DLD1 (cell line): ENCODE data around the gene IL4I1.
"Not testable (repeated sequence)": the region's sequence is repeated elsewhere in the genome, so short reads cannot be mapped to it uniquely, and the experiment has no call there.

Experiments used
- in situ Hi-C: cut with HindIII; loops from 2 replicates; pipeline ENCODE4 v1.10.0; 2017; ENCODE audit warnings: low sequenced_read_pairs

Gene IL4I1

DNA sequence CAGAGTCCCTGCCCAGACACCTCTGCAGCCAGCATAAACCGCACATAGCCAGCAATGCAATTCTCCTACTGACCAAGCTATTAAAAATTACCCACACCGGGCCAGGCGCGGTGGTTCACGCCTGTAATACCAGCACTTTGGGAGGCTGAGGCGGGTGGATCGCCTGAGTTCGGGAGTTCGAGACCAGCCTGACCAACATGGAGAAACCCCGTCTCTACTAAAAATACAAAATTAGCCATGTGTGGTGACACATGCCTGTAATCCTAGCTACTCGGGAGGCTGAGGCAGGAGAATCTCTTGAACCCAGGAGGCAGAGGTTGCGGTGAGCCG is 28.2 kb upstream of the IL4I1 start:
- in situ Hi-C loops: not testable (repeated sequence)

DNA sequence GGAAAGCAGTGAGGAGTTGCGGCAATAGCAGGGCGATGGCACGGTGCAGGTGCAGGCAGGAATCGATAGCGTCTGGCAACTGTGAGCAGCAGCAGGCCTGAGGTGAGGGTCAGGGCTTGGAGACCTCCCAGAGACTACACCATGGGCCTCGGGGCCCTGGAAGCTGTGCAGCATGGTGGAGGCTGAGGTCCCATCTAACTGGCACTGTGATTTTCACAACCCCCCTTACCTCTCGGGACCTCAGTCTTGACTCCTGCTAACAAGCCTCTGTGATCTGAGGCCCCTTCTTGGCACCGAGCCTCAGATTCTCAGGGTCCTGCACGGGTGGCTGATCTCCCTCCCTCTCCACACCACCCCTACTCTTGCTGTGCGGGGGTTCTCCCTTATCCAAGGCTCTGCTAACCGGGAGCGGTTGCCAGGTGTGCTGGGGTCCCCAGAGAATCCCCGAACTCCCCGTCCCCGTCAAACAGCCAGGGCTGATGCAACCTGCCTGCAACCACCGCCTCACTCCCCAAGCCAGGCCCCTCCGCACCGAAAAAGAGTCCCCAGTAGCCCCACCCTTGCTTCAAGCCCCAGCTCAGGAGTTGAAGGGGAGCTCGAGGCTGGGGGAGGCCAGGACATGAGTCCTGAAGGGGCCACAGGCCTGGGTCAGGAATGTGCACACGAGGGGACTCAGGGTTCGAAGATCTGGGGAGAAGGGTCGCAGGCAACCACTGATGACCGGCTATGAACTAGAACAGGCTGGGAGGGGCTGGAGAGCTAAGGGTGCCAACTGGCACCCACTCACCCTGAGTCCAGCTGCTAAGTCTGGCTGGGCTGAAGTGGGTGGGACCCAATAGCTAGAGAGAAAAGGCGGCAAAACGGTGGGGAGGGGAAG is 27.6 kb upstream of the IL4I1 start:
- in situ Hi-C loops: no loop called here

DNA sequence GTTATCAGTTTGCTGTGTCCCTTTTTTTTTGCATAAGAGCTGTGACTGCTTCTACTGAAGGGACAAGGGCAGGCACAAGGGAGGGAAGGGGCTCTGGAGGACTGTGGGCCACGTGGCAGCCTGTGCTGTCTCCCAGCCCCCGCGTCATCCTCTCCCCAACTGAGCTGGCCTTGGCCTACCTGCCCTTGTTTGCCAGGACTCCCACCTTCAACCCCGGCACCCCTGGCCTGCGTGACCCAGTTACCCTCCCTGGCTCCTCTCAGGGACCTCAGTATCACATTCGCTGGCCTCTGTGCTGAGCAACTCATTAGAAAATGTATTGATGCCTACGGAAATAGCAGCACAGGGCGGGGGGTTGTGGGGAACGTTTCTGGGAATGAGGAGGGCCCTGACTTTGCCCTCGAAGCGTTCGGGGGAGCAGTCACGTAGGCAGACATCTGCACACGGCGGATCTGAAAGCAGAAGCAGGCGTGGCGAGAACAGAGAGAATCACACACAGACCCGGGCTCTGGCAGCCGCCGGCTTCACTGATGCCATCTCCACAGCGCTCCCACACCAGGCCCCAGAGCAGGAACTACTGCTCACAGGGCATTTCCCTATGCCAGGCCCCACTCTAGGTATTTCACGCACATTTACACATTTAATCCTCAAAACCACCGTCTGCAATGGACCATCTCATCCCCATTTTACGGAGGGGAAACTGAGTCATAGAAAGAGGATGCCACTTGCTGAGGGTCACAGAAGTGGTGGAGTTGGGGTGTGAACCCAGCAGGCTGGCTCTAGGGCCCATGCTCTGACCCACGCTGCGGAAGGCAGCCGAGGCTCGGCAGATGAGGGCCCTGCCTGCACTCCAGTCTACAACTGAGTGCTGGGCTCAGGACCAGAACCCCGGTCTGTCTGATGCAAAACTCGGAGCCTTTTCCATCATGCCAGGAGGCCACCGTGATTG is 26.6 kb upstream of the IL4I1 start:
- in situ Hi-C loops: no loop called here

DNA sequence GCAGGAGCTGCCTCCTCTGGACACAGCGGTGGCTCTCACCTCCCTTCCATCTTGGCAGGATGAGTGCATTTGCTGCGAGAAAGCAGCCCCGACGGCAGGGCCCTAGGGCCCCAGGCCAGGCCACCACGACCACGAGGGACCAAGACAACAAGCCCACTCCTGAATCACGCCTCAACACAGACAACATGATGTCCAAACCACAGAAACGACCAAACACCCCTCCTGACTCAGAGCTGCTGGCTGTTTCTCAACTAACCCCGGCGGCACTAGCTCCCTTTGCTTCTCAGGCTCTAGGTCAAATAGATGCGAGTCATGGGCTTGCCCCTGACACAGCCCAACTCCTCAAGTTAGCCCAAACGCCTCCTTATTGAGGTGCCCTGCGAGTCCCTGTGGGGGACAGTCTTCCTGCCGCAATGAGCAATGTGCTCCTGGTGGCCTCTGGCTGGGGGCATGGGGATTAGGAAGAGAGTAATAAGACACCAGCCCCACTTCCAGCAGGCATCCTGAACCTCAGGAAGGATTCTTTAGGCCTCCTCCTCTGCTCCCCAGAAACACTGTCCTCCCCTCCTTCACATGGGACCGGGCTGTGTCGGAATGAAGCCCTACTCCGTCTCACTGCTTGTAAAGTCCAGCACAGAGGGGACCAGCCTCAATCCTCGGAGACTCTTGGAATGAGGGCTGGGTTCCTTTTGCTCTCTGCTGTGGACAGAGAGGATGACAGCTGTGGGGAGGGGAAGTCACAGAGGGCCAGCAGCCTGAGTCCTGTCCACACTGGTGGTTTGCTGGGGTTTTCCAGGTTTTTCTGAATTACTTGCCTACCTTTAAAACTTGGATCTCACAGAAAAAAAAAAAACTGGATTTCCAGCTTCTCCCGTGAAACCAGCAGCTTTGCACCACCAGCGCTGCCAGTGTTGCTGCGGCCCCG is 25.4 kb upstream of the IL4I1 start:
- in situ Hi-C loops: no loop called here

DNA sequence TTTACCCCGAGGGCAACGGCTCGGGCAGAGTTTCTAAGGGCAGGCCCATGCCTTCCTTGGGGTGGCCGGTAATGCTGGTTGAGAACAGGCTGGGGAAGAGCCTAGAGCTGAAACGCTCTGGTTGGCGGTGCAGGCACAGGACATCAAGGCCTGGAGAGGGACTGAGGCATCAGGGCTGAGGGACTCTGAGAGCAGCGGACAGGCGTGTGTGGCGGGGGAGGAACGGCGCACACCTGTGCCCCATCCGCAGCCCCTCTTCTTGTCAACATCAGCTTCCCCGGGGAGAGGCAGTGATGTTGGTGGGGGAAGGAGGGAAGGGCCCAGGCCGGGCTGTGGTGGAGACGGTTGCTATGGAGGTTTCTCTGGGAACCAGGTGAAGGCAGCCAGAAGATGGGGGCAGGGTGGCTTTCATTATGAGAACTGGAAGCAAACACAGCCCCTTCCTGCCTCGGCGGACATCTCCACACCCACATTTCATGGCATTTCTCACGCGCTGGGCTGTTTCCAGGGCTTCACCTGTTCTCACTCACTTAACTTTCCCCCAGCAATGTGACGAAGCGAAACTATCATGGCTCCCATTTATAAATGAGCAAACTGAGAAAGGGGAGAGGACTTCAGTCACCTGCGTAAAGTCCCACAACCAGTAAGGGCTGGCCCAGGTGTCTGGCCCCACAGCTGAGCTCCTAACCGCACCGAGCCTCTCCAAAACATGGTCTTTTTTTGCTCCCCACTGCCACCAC is 24.1 kb upstream of the IL4I1 start:
- in situ Hi-C loops: no loop called here

DNA sequence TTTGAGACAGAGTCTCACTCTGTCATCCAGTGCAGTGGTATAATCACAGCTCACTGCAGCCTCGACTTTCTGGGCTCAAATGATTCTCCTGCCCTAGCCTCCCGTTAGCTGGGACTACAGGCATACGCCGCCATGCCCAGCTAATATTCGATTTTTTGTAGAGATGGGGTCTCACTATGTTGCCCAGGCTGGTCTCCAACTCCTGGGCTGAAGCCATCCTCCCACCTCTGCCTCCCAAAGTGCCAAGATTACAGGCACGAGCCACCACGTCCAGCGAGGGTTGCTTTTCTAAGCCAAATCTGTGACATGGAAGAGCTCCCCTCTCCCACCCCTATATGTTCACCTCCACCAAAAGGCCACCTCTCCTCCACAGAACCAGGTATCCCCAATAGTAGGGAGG is 21.4 kb upstream of the IL4I1 start:
- in situ Hi-C loops: no loop called here

DNA sequence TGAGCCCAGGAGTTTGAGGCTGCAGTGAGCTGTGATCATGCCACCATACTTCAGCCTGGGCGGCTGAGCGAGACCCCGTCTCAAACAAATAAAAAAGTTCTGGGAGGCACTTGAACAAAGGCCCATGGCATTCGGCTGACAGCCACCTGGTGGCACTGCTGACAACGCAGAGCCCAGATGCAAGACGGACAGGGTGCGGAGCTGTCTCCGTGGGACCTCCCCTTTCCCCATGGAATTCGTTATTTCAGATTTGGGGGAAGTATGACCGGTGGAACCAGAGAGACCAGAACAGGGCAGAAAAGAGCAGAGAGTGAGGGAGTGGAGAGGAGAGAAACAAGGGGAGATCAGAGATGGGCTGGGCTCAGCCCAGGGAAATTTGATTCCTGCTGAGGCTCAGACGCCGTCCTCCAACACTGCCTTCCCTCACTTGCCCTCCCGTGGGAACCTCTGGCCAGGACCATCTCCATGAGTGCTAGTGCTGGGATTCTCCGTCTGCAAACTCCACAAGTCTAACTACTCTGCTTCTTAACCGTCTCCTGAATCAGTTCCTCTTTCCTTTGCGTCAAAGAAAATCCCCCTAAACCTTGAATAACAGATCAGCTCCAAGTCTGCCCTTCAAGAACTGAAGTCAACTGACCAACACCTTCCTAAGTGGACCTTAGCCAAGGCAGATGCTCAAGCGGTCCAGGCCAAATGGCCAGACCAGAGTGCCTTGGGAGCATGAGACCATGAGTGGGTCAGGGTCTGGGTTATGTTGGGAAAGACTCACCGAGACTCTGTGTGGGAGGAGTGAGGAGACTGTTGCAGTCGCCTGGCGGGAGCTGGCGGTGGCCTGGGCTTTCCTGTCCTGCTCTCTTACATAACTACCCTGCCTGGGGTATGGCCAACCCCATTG is 20.4 kb upstream of the IL4I1 start:
- in situ Hi-C loops: no loop called here

DNA sequence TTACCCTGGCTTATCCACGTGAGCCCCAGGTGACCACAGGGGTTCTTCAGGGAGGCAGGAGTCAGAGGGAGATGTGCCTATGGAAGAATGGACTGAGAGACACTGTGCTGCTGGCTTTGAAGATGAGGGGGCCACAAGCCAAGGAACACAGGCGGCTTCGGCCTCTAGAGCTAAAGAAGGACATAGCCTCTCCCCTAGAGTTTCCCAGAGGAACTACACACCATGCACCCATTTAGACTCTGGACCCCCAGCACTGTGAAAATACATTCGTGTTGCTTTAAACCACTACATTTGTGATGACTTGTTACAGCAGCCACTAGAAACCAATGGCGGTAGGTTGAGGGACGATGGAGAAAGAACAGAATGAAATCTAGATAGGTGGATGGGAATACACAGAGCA is 18.6 kb upstream of the IL4I1 start:
- in situ Hi-C loops: no loop called here

DNA sequence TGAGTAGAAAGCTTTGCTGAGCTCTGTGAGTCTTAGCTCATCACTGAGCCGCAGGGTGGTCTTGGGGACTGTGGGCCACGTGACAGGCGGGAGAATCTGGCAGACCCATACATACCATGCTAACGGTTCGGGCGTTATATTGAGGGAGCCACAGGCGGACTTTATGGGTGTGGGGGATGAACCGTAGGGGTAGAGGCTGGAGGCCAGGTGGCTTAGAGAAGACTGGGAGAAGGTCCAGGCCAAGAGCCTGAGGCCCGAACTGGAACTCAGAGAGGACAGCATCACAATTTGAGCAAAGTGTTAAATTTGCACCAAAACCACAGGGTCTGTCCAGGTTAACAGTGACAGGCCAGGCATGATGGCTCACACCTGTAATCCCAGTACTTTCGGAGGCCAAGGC is 17.0 kb upstream of the IL4I1 start:
- in situ Hi-C loops: no loop called here

DNA sequence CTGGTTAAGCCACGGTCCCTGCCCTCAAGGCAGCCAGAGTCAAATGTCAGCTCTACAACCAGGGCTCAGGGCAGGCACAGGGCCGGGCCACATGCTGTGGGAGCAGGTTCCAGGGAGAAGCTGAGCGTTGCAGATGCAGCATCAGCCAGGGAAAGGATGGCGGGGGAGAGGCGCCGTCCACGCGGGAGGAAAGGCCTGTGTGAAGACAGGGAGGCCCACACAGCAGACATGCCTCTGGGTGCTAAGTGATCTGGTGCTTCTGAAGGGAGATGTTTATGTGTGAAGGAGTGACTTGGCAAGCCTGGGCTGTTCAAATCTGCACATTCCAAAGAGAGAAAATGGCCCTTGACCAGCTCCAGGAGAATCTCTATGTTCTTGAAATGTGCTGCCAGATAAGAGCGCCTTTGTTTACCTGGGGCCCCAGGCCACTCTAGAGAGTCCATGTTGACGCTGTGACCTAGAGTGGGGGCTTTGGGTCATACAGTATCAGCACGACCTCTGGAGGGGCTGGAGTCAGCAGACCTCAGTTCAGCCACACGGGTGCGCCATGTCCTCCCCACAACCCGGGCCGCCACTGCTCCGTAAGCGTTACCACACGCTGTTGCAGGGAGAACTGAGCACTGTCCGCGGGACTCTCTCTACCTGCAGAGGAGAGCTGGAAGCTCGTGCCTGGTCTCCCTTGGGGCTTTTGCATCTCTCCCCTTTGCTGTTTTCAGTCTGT is 16.4 kb upstream of the IL4I1 start:
- in situ Hi-C loops: no loop called here

DNA sequence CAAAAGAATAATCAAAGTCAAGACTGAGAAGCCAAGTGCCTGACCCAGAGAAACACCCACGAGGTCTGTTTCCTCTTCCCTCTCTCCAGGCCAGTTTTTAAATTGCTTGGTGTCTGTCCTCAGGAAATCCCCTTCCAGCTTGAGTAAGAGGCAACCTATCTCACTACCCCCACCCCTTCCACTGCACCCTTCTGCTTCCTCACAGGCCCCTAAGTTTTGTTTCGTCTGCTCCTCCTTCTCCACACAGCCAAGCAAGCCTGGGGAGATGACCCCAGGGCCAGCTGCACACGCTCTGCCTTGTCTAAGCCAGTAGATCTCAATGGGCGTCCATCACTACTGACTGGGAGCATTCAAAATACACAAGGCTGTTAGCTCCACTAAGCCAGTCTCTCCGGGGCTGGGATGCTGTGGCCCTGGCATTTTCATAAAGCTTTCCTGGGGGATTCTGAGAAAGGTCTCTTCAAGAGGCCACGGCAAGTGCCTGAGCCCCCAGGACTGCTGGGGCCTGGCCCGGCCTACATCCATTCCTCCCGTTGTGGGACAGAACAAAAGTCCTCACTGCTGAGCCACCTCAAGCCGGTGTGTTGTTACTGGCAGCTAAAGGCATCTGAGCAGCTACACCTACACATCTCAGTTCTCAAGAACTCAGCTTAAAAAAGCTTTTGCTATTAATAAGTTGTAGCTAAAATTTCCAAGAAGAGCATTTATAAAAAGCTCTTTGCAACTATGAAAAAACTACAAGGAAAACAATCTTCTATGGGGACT is 14.9 kb upstream of the IL4I1 start:
- in situ Hi-C loops: no loop called here

DNA sequence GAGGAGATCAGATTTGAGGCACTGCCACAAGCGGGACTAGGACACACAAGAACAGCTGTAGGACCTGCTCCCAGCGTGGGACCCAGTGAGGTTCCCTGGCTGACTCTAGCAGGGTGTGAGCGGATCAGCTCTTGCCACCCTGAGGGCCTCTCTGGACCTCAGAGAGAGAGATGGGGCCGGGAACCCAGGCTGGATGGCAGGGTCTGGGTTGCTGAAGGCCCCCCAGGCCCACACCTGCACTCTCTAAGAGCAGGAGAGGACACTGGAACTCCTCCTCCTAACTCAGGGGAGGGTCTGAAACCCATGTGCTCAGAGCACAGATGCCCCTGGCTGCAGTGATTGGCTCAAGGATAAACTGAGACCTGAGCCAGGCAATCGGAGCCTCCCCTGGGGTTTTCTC is 13.5 kb upstream of the IL4I1 start:
- in situ Hi-C loops: no loop called here

DNA sequence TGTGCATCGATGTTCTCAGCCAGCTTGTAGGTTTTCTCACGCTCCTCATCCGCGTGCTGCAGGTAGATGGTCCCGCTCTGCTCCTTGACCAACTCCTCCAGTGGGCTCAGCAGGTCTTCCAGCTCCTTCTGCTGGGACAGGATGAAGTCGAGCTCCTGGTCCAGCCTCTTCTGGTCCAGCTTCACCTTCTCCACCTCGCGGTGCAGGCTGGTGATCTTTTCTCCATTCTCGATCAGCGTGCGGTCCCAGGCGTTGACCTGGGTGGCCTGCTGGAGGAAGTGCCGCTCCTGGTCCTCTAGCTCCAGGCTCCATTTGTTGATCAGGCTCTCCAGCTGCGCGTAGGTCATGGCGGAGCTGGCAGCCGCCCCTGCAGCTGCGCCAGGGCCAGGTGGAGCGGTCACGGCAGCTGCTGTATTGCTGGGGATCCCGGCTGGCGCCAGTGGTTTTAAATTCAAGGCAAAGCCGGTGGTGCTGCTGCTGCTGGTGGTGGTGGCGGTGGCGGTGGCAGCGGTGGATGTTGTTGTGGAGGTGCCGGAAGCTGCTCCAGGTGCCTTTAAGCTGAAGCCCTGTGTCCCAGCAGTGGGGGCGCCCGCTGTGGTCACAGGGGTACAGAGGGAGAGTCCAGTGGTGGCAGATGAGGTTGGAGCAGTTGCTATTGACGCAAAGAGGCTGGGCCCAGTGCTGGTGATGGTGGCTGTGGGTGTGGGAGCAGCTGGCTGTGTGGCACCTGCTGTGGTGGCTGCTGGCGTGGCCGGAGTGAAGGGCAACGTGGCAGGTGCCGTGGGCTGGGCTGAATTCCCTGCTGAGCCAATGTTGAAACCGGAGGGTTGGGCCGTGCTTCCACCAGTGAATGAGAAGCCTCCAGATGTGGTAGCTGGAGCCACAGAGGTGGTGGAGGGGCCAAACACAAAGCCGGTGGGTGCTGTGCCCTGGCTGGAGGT is 12.1 kb upstream of the IL4I1 start:
- in situ Hi-C loops: no loop called here

DNA sequence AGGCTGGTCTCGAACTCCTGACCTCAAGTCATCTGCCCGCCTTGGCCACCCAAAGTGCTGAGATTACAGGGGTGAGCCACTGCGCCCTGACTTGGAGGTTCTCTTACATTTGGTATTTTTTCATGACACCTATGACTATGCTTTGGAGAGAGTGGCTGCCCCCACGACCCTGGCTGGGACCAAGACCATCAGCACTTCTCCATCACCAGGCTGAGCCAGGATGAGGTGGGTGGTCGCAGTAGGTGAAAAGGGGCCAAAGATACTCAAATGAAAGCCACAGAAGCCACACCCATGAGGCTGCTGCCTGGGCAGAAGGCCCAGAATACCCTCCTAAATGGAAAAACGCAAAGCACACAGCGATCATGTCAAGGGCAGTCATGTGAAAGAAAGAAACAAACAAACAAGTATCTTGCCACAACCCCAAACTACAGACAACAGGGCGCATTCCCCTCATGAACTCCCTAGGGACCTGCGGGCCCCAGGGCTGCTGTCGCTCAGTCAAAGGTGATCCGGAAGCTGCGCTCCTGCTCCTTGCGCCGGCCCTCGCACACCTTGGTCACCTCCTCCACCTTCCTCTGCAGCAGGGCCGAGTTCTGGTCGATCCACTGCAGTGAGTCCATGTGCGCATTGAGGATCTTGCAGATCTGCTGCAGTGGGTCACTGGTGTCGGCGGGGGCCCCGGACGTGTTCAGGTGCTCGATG is 11.2 kb upstream of the IL4I1 start:
- in situ Hi-C loops: no loop called here

DNA sequence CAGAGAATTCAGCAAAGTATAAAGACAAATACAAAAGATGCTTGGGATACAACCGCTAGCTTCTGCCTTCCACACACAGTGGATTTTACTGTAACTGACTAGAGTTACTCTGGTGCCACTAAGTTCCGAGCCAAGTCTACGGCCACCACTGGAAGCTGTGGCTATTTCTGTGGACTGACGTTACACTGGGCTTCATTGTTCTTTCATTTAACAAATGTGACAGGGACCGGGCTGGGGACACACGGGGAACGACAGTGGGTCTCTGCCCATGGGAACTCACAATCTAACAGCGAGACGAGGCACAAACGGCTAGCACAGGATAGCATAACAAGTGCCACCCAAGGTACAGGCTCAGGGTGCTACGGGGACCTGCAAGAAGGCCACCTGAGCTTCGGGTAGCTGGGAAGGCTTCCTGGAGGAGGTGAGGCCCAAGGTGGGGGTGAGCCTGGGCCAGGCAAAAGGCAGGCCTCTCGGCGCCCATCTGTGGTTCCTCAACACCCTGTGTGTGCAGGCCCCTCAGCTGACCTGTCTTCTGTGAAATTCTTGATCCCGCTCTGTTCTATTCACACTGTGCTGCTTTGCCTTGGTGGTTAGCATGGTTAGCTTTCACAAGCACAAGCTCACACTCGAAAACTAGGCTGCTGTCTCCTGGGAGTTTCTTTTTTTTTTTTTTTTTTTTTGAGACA is 10.3 kb upstream of the IL4I1 start:
- in situ Hi-C loops: no loop called here

DNA sequence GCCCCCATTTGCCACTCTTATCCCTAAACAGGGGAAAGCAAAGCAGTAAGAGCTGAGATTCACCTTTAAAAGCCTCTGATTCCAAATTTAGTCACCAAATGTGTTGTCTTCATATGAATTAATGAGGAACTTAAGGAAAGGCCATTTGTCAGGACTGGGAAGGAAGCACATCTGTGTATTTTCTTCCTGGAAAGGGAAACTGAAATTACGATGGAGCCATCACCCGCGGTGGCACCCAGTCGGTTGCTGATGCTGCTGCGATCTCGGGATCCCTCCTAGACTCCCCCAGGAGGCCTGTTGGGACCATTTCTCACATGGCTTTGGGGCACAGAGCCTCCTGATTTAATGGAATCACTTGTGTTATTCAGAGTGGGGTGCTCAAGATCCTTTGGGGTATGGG is 7.4 kb upstream of the IL4I1 start:
- in situ Hi-C loops: no loop called here
